B cell (primary cell): Measurements from ENCODE around the gene KRTAP5-8. TPM values are rescaled to one million over a fixed set of nuclear protein-coding genes. Genes with fewer than 3 reads are reported as not detected.
"Not testable (repeated sequence)": the region's sequence is repeated elsewhere in the genome, so short reads cannot be mapped to it uniquely, and the experiment has no call there.

Experiments used
- ATAC-seq: fragments of 200-7000 bp; cut with Tn5 transposase; one replicate; pipeline ENCODE4 v1.10.0; 2021; ENCODE audit warnings: low read depth, mild to moderate bottlenecking, moderate number of reproducible peaks, moderate library complexity
- CTCF ChIA-PET: fragments of 350-600 bp; sonication (Branson Sonifier 250); formaldehyde crosslinking; loops from one replicate; lab custom pipeline; 2021; ENCODE audit warnings: antibody characterized with exemption, inconsistent platforms; lab: Charles Lee
- POLR2A ChIA-PET: fragments of 350-600 bp; sonication (Branson Sonifier 250); formaldehyde crosslinking; loops from one replicate; lab custom pipeline; 2021; ENCODE audit warnings: antibody characterized with exemption; lab: Charles Lee
- DNase-seq: peaks from one replicate; pipeline ENCODE4 v3.0.0; 2013
- H2AFZ ChIP-seq: 2 replicates; pipeline ENCODE4 v1.6.1; 2012; ENCODE audit warnings: mild to moderate bottlenecking, low read depth, low read length; ENCODE audit not compliant: insufficient read depth, poor library complexity, severe bottlenecking
- H3K27ac ChIP-seq, 2 donors: 1 replicate in 1 of 2; 2 replicates in 1 of 2; pipeline ENCODE4 v1.5.1; 2012 to 2013; ENCODE audit warnings: low read length in 2 of 2, mild to moderate bottlenecking in 2 of 2, moderate library complexity in 1 of 2
- H3K27me3 ChIP-seq, 4 experiments: fragments of 200-600 bp in 1 of 4; sonication (generic) in 1 of 4; replicated peaks in 1 of 4; 1 replicate in 2 of 4; 2 replicates in 2 of 4; pipeline versions ENCODE4 v1.6.1 to v1.7.0; 2013 to 2016; ENCODE audit warnings: low read length in 3 of 4, mild to moderate bottlenecking in 2 of 4, mixed read lengths in 1 of 4, moderate library complexity in 1 of 4; ENCODE audit not compliant: insufficient read depth in 4 of 4, control insufficient read depth in 3 of 4; ENCODE audit errors: control extremely low read depth in 1 of 4
- H3K36me3 ChIP-seq, 2 experiments: replicated peaks in 1 of 2; 1 replicate in 1 of 2; 2 replicates in 1 of 2; pipeline versions ENCODE4 v1.6.1 to v1.7.1; 2013; ENCODE audit warnings: low read length in 1 of 2; ENCODE audit not compliant: insufficient read depth in 2 of 2, control insufficient read depth in 1 of 2; ENCODE audit errors: control extremely low read depth in 1 of 2, extremely low read depth in 1 of 2
- H3K4me1 ChIP-seq, 2 donors: fragments of 200-600 bp in 1 of 2; sonication (generic) in 1 of 2; 1 replicate in 1 of 2; 2 replicates in 1 of 2; pipeline versions ENCODE4 v1.5.1 to v1.6.1; 2013 to 2017; ENCODE audit warnings: low read length in 2 of 2; ENCODE audit not compliant: control insufficient read depth in 2 of 2, insufficient read depth in 2 of 2
- H3K4me2 ChIP-seq: replicated peaks from 2 replicates; pipeline ENCODE3; 2012; ENCODE audit warnings: mild to moderate bottlenecking, low read depth, low read length; ENCODE audit not compliant: poor library complexity, severe bottlenecking
- H3K4me3 ChIP-seq, 5 experiments: fragments of 200-600 bp in 1 of 5; sonication (generic) in 1 of 5; 1 replicate in 3 of 5; 2 replicates in 2 of 5; pipeline versions ENCODE4 v1.5.1 to v1.7.0; 2011 to 2016; ENCODE audit warnings: low read length in 4 of 5, mild to moderate bottlenecking in 4 of 5, low read depth in 2 of 5, control low read depth in 1 of 5, moderate library complexity in 1 of 5; ENCODE audit not compliant: insufficient read depth in 1 of 5; ENCODE audit errors: control extremely low read depth in 1 of 5, extremely low read depth in 1 of 5
- H3K79me2 ChIP-seq: fragments of 200-600 bp; sonication (generic); one replicate; pipeline ENCODE4 v1.6.0; 2016; ENCODE audit warnings: low read length; ENCODE audit not compliant: control insufficient read depth, insufficient read depth
- H3K9ac ChIP-seq: fragments of 200-600 bp; sonication (generic); 2 replicates; pipeline ENCODE4 v1.6.1; 2017; ENCODE audit warnings: mild to moderate bottlenecking, low read length, moderate library complexity
- H3K9me3 ChIP-seq, 3 donors: one replicate each; pipeline versions ENCODE4 v1.6.1 to v1.7.1; 2013; ENCODE audit warnings: low read length in 2 of 3; ENCODE audit not compliant: control insufficient read depth in 2 of 3, insufficient read depth in 1 of 3; ENCODE audit errors: control extremely low read depth in 1 of 3
- H4K20me1 ChIP-seq: 2 replicates; pipeline ENCODE4 v1.6.0; 2012; ENCODE audit warnings: mild to moderate bottlenecking, low read length; ENCODE audit not compliant: insufficient read depth, control insufficient read depth, poor library complexity, severe bottlenecking
- H3K27ac Mint-ChIP-seq: one replicate; pipeline ENCODE4 v1.8.0; 2021; ENCODE audit warnings: mixed read lengths
- H3K27me3 Mint-ChIP-seq: one replicate; pipeline ENCODE4 v1.8.0; 2021; ENCODE audit warnings: mixed read lengths
- H3K4me1 Mint-ChIP-seq: one replicate; pipeline ENCODE4 v1.8.0; 2021; ENCODE audit warnings: mixed read lengths
- H3K4me3 Mint-ChIP-seq: one replicate; pipeline ENCODE4 v1.8.0; 2021; ENCODE audit warnings: mixed read lengths
- H3K9me3 Mint-ChIP-seq: one replicate; pipeline ENCODE4 v1.8.0; 2022; ENCODE audit warnings: mixed read lengths; ENCODE audit not compliant: insufficient read depth
- CTCF ChIP-seq: fragments of 200-600 bp; IDR thresholded peaks from one replicate; pipeline ENCODE4 v1.8.0; 2022; ENCODE audit warnings: antibody characterized with exemption, mild to moderate bottlenecking
- EZH2 ChIP-seq: IDR thresholded peaks from 2 replicates; pipeline ENCODE4 v1.6.1; 2012; ENCODE audit warnings: borderline replicate concordance, low read depth, mild to moderate bottlenecking, moderate library complexity, low read length; ENCODE audit not compliant: insufficient read depth, poor library complexity, severe bottlenecking
- WGBS: methylation state at CpG from one replicate; pipeline ENCODE4 v1.1.5; 2013; ENCODE audit warnings: missing lambda C conversion rate; ENCODE audit not compliant: insufficient coverage; 5-methylcytosine and 5-hydroxymethylcytosine counted together
- intact Hi-C: fragments of 100-400 bp; cut with micrococcal nuclease; formaldehyde crosslinking; loops from one replicate; pipeline ENCODE4 v1.10.0; 2022
- polyA plus RNA-seq: library from polyadenylated mRNA; depleted of rRNA; stranded (reverse); fragments of >200 nt; gene quantifications from 2 replicates; pipeline ENCODE4 v1.2.3, GENCODE V29; 2012
- total RNA-seq, 2 donors: library from RNA; stranded (reverse); fragments of 120-200 nt in 1 of 2; gene quantifications; 1 replicate in 1 of 2; 2 replicates in 1 of 2; pipeline versions ENCODE4 v1.2.3 to v1.2.4, GENCODE V29; 2013 to 2022

The KRTAP5-8 gene
- total and polyA plus RNA-seq, 2 donors (not counting 1 experiment from before 2014, with no cell fraction given): 0.10 to 0.49 TPM

GRCh38 chr11:71540521-71541304, 2.9 kb downstream of the KRTAP5-8 start:
- H3K79me2 ChIP-seq, intact Hi-C loops, H3K4me3 Mint-ChIP-seq, H3K36me3 ChIP-seq, H2AFZ ChIP-seq, H3K27me3 ChIP-seq, H3K27ac ChIP-seq, H3K9me3 Mint-ChIP-seq, H4K20me1 ChIP-seq, DNase-seq, H3K4me2 ChIP-seq, H3K9ac ChIP-seq, H3K27ac Mint-ChIP-seq, CTCF ChIA-PET, H3K4me3 ChIP-seq, H3K27me3 Mint-ChIP-seq, POLR2A ChIA-PET, ATAC-seq: not testable (repeated sequence)
- peaks cover 0 to 12% (median 0%) of the 10 kb centered on the region in 3 donors for H3K9me3 ChIP-seq
- WGBS: 79% methylated on average over 8 of the region's 9 CpGs
- peaks cover 3 to 10% of the 10 kb centered on the region in 2 donors for H3K4me1 ChIP-seq
- H3K4me1 Mint-ChIP-seq: peaks cover 19% of the 10 kb centered on the region

- H2AFZ ChIP-seq: no peak overlapping the region
- no peak overlapping the region for H3K4me2 ChIP-seq
- H3K27ac ChIP-seq: no peak overlapping the region
- peaks cover 3 to 10% of the 10 kb centered on the region in 2 donors for H3K4me1 ChIP-seq
- CTCF ChIA-PET: no interaction called here
- peaks cover 0 to 3% (median 0%) of the 10 kb centered on the region in 4 experiments for H3K27me3 ChIP-seq
- Mint-ChIP-seq H3K27me3 (peaks cover 7% of the 10 kb centered on the region), H3K4me3 (no peak overlapping the region), H3K9me3 (peaks cover 6% of the 10 kb centered on the region), H3K27ac (no peak overlapping the region), H3K4me1 (peaks cover 19% of the 10 kb centered on the region)
- peaks cover 0 to 25% (median 0%) of the 10 kb centered on the region in 3 donors for H3K9me3 ChIP-seq
- no peak for ATAC-seq
- 100% methylated on average over 5 of the region's 7 CpGs for whole genome bisulfite sequencing
- H3K4me3 ChIP-seq: no peak overlapping the region
- no peaks in the 10 kb centered on the region for H4K20me1 ChIP-seq
- TF ChIP-seq EZH2: no peak
- no peak for TF ChIP-seq CTCF
- no peaks in the 10 kb centered on the region for H3K36me3 ChIP-seq
- DNase-seq: no peak
- intact Hi-C loops: no loop called here
- no peak overlapping the region for H3K9ac ChIP-seq
- POLR2A ChIA-PET: no interaction called here
- no peaks in the 10 kb centered on the region for H3K79me2 ChIP-seq
These were observed 4.6 kb downstream of the KRTAP5-8 start for GRCh38 chr11:71542382-71542781.
